Measurements from ENCODE around the gene RCAN3.
"Not testable (repeated sequence)": the region's sequence is repeated elsewhere in the genome, so short reads cannot be mapped to it uniquely, and the experiment has no call there.

Gene RCAN3

DNA sequence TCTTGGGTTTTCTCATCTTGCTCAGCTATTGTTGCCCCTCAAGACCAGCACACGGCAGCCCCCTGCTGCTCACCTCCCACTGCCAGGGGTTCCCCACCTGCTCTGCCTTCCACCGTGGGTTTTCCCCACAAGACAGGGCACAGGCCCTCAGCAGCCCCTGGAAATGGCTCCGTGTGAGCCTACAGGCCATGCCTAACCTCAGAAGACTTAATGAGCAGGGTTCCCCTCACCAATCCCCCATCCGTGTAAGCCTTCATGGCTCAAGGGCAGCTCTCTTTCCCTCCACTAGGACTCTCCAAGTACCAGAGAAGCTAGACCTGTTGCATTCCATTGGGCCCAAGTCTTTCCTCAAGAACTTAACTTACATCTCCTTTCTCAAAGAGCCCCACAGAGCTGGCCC lies 18.4 kb upstream of the RCAN3 start:
- Histone ChIP-seq H3K27ac (ENCODE audit: low read length) (no peak overlapping the region), H4K20me1 (ENCODE audit: insufficient read depth, low read length) (no peaks in the 10 kb centered on the region), H3K4me1 (ENCODE audit: insufficient read depth, low read length) (peaks cover 44% of the 10 kb centered on the region), H3K4me3 (ENCODE audit: low read depth in 1 of 2, low read length in 2 of 2) (no peak overlapping the region), H3K79me2 (ENCODE audit: insufficient read depth, low read length) (no peaks in the 10 kb centered on the region), H2AFZ (ENCODE audit: low read depth, low read length) (no peak overlapping the region), H3K27me3 (ENCODE audit: insufficient read depth, low read length, poor library complexity) (no peaks in the 10 kb centered on the region), H3K9ac (ENCODE audit: low read depth, low read length) (no peak overlapping the region), H3K36me3 (ENCODE audit: insufficient read depth, low read length) (no peaks in the 10 kb centered on the region; the same call in 1 of the 2 replicates), H3K4me2 (ENCODE audit: insufficient read depth, low read length) (no peak overlapping the region), H3K9me3 (ENCODE audit: insufficient read depth, low read length, severe bottlenecking) (no peaks in the 10 kb centered on the region)
- DNase-seq: no peak
- ATAC-seq (ENCODE audit: insufficient read depth, low read depth): no peak
- TF ChIP-seq, protein P1, sequence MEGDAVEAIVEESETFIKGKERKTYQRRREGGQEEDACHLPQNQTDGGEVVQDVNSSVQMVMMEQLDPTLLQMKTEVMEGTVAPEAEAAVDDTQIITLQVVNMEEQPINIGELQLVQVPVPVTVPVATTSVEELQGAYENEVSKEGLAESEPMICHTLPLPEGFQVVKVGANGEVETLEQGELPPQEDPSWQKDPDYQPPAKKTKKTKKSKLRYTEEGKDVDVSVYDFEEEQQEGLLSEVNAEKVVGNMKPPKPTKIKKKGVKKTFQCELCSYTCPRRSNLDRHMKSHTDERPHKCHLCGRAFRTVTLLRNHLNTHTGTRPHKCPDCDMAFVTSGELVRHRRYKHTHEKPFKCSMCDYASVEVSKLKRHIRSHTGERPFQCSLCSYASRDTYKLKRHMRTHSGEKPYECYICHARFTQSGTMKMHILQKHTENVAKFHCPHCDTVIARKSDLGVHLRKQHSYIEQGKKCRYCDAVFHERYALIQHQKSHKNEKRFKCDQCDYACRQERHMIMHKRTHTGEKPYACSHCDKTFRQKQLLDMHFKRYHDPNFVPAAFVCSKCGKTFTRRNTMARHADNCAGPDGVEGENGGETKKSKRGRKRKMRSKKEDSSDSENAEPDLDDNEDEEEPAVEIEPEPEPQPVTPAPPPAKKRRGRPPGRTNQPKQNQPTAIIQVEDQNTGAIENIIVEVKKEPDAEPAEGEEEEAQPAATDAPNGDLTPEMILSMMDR (IDR thresholded peaks at IDR 0.05; ENCODE audit: borderline replicate concordance, extremely low read depth, low read length, poor library complexity, severe bottlenecking): no peak
- no peak for TF ChIP-seq EZH2 (IDR thresholded peaks at IDR 0.05; ENCODE audit: borderline replicate concordance, low read depth, low read length, severe bottlenecking)

DNA sequence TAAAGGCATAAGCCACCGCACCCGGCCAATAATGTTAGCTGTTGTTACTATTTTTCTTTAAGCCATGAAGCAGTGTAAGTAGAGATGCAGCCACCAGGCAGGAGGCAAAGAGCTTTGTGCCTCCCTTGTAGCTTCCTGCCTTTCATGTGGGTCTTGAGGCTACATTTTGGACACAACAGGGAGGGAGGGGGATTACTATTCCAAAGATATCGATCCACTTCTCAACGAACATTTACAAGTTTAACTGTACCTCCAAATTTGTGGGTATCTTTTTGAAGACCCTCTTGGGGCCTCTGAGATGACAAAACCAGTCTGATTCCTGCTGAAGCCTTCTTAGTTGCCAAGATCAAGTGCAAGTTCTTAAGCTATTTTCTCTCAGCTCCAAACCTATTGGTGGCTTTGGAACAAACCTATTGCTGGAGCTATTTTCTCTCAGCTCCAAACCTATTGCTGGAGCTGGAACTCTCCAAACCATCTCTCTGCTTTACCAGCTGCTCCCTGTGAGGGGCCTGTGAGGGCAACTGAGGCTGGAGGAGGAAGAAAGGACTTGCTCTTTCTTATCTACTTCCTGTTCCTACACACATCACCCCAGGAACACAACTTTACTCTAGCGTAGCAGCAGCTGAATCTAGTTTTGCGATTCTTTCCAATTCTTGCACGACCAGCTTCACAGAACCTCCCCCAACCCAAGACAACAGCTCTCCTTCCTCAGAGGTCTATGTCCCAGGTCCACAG lies 16.1 kb upstream of the RCAN3 start:
- Histone ChIP-seq H3K4me2 (ENCODE audit: insufficient read depth, low read length) (peak overlapping the region; percentile 28; the same call in 1 of the 2 replicates), H3K9ac (ENCODE audit: low read depth, low read length) (no peak overlapping the region), H3K4me1 (ENCODE audit: insufficient read depth, low read length) (peaks cover 33% of the 10 kb centered on the region), H3K36me3 (ENCODE audit: insufficient read depth, low read length) (no peaks in the 10 kb centered on the region; the same call in 1 of the 2 replicates), H2AFZ (ENCODE audit: low read depth, low read length) (peak overlapping the region; percentile 48; the same call in 1 of the 2 replicates), H3K27me3 (ENCODE audit: insufficient read depth, low read length, poor library complexity) (no peaks in the 10 kb centered on the region), H4K20me1 (ENCODE audit: insufficient read depth, low read length) (no peaks in the 10 kb centered on the region), H3K4me3 (ENCODE audit: low read depth in 1 of 2, low read length in 2 of 2) (no peak overlapping the region), H3K9me3 (ENCODE audit: insufficient read depth, low read length, severe bottlenecking) (no peaks in the 10 kb centered on the region), H3K79me2 (ENCODE audit: insufficient read depth, low read length) (no peaks in the 10 kb centered on the region), H3K27ac (ENCODE audit: low read length) (peak overlapping the region; percentile 45)
- no peak for TF ChIP-seq EZH2 (IDR thresholded peaks at IDR 0.05; ENCODE audit: borderline replicate concordance, low read depth, low read length, severe bottlenecking)
- TF ChIP-seq, protein P1 (IDR thresholded peaks at IDR 0.05; ENCODE audit: borderline replicate concordance, extremely low read depth, low read length, poor library complexity, severe bottlenecking): no peak
- DNase-seq (peak; percentile 65), ATAC-seq (ENCODE audit: insufficient read depth, low read depth) (peak; percentile 83)

DNA sequence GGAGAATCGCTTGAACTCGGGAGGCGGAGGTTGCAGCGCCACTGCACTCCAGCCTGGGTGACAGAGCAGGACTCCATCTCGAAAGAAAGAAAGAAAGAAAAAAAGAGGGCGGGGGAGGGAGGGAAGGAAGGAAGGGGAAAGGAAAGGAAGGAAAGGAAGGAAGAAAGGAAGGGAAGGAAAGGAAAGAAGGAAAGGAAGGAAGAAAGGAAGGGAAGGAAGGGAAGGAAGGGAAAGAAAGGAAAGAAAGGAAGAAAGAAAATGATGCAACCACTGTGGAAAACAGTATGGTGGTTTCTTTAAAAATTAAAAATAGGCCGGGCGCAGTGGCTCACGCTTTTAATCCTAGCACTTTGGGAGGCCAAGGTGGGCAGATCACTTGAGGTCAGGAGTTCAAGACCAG lies 15.2 kb upstream of the RCAN3 start:
- ATAC-seq (ENCODE audit: insufficient read depth, low read depth) (no peak), DNase-seq (no peak)
- Histone ChIP-seq H3K9ac (ENCODE audit: low read depth, low read length) (no peak overlapping the region), H3K79me2 (ENCODE audit: insufficient read depth, low read length) (no peaks in the 10 kb centered on the region), H3K4me2 (ENCODE audit: insufficient read depth, low read length) (no peak overlapping the region), H3K27me3 (ENCODE audit: insufficient read depth, low read length, poor library complexity) (no peaks in the 10 kb centered on the region), H3K36me3 (ENCODE audit: insufficient read depth, low read length) (no peaks in the 10 kb centered on the region), H3K4me3 (ENCODE audit: low read depth in 1 of 2, low read length in 2 of 2) (no peak overlapping the region), H2AFZ (ENCODE audit: low read depth, low read length) (no peak overlapping the region), H3K27ac (ENCODE audit: low read length) (no peak overlapping the region), H3K4me1 (ENCODE audit: insufficient read depth, low read length) (peaks cover 24% of the 10 kb centered on the region), H4K20me1 (ENCODE audit: insufficient read depth, low read length) (no peaks in the 10 kb centered on the region), H3K9me3 (ENCODE audit: insufficient read depth, low read length, severe bottlenecking) (no peaks in the 10 kb centered on the region)
- TF ChIP-seq, protein P1 (IDR thresholded peaks at IDR 0.05; ENCODE audit: borderline replicate concordance, extremely low read depth, low read length, poor library complexity, severe bottlenecking): no peak
- no peak for TF ChIP-seq EZH2 (IDR thresholded peaks at IDR 0.05; ENCODE audit: borderline replicate concordance, low read depth, low read length, severe bottlenecking)

DNA sequence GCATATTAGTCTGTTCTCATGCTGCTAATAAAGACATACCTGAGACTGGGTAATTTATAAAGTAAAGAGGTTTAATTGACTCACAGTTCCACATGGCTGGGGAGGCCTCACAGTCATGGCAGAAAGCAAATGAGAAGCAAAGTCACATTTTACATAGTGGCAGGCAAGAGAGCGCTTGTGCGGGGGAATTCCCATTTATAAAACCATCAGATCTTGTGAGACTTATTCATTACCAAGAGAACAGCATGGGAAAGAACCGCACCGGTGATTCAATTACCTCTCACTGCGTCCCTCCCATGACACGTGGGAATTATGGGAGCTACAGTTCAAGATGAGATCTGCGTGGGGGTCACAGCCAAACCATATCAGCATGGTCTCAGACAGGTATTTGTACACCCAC lies 14.5 kb upstream of the RCAN3 start:
- not testable (repeated sequence) for H3K27me3 ChIP-seq (ENCODE audit: insufficient read depth, low read length, poor library complexity); H3K9me3 ChIP-seq (ENCODE audit: insufficient read depth, low read length, severe bottlenecking); H2AFZ ChIP-seq (ENCODE audit: low read depth, low read length); DNase-seq; ATAC-seq (ENCODE audit: insufficient read depth, low read depth); H3K9ac ChIP-seq (ENCODE audit: low read depth, low read length); H3K36me3 ChIP-seq (ENCODE audit: insufficient read depth, low read length); H3K27ac ChIP-seq (ENCODE audit: low read length); H4K20me1 ChIP-seq (ENCODE audit: insufficient read depth, low read length); H3K4me2 ChIP-seq (ENCODE audit: insufficient read depth, low read length); H3K4me3 ChIP-seq (ENCODE audit: low read depth in 1 of 2, low read length in 2 of 2); H3K79me2 ChIP-seq (ENCODE audit: insufficient read depth, low read length)
- H3K4me1 ChIP-seq (ENCODE audit: insufficient read depth, low read length): peaks cover 20% of the 10 kb centered on the region

Data from DND-41 (cell line).